ENCODE data around the gene PRKCZ.

DNA sequence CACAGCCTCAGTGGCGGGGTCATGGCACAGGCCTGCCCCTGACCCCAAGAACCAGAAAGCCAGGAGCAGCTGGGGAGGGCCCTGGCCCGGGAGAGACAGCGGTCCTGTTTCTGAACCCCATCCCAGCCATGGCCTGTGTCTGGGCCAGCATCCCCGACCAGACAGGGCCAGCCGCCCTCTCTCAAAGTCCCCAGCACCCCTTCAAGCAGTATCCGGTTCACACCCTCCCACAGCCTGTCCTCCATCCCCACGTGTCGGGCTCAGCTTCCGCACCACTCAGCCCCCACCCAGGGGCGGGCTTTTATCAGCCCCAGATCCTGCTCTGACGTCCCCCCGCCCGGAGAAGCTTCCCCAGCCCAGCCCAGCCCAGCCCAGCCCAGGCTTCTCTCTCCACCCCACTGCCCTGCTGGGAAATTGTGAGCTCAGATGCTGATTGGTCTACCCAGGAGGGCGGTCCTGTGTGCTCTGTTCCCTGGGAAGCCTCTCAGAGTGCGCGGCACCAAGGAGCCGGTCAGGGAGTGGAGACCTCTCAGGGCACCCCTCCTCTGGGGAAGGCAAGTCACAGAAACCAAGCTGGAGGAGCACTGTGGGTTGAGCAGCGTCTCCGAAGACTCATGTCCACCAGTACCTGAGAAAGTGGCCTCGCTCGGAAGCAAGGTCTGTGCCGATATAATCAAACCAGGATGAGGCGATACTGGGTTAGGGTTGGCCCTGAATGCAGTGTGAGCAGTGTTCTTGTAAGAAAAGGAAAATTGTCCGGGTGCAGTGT lies 149.0 kb downstream of the PRKCZ start:
- TF ChIP-seq, protein P1, sequence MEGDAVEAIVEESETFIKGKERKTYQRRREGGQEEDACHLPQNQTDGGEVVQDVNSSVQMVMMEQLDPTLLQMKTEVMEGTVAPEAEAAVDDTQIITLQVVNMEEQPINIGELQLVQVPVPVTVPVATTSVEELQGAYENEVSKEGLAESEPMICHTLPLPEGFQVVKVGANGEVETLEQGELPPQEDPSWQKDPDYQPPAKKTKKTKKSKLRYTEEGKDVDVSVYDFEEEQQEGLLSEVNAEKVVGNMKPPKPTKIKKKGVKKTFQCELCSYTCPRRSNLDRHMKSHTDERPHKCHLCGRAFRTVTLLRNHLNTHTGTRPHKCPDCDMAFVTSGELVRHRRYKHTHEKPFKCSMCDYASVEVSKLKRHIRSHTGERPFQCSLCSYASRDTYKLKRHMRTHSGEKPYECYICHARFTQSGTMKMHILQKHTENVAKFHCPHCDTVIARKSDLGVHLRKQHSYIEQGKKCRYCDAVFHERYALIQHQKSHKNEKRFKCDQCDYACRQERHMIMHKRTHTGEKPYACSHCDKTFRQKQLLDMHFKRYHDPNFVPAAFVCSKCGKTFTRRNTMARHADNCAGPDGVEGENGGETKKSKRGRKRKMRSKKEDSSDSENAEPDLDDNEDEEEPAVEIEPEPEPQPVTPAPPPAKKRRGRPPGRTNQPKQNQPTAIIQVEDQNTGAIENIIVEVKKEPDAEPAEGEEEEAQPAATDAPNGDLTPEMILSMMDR (IDR thresholded peaks at IDR 0.05) = no peak
- TF ChIP-seq POLR2A (IDR thresholded peaks at IDR 0.05) = peak; percentile 59
